ENCODE measurements around the gene NXNL1. TPM values are rescaled to one million over a fixed set of nuclear protein-coding genes. Genes with fewer than 3 reads are reported as not detected.

NXNL1 gene
- total and polyA plus RNA-seq, 2 experiments from 2014 or later, result not detected

DNA sequence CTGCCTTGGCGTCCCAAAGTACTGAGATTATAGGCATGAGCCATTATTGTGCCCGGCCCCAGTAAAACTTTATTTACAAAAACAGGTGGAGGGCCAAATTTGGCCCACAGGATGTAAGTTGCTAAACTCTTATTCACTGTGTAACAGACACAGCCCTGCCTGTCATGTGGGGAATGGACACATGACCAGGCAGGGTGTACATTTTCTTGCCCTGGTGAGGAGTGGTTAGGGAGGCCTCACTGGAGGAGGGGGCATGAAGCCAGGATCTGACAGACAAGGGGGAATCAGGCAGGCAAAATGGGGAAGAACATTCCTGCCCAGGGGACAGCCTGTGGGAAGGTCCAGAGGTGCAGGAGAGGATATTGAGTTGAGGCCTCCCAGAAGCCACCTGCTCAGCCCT, 43.3 kb upstream of the NXNL1 start (continued):
- TF ChIP-seq EZH2phosphoT487 (IDR thresholded peaks at IDR 0.05; ENCODE audit: unreplicated experiment) (no peak), ZNF331 (CRISPR knock-in tag; IDR thresholded peaks at IDR 0.05; ENCODE audit: low read depth) (no peak), POLR2AphosphoS5 (IDR thresholded peaks at IDR 0.05; ENCODE audit: low read depth) (no peak), STAT1 (IDR thresholded peaks at IDR 0.05; ENCODE audit: unreplicated experiment) (no peak), JUNB (IDR thresholded peaks at IDR 0.05; ENCODE audit: unreplicated experiment) (no peak)

GRCh38 chr19:17503240-17503639, 42.5 kb upstream of the NXNL1 start:
- no peak overlapping the region for H3K4me3 Mint-ChIP-seq
- Histone ChIP-seq H3K27me3 (ENCODE audit: insufficient read depth) (no peaks in the 10 kb centered on the region), H3K4me3 (no peak overlapping the region), H3K79me2 (replicated peaks; ENCODE audit: insufficient read depth) (no peaks in the 10 kb centered on the region), H2AFZ (no peak overlapping the region), H3K4me2 (no peak overlapping the region), H3K4me1 (ENCODE audit: insufficient read depth) (peaks cover 13% of the 10 kb centered on the region), H3K27ac (ENCODE audit: low read depth) (no peak overlapping the region), H3F3A (replicated peaks; ENCODE audit: low read depth) (0 out of 2 replicates have a peak, but pooled peaks cover under 1% of the 10 kb centered on the region), H3K36me3 (ENCODE audit: insufficient read depth) (no peaks in the 10 kb centered on the region), H4K20me1 (replicated peaks; ENCODE audit: insufficient read depth) (no peaks in the 10 kb centered on the region), H3K9me2 (ENCODE audit: insufficient read depth) (no peaks in the 10 kb centered on the region)
- H3K36me3 Mint-ChIP-seq (ENCODE audit: low read depth), result no peaks in the 10 kb centered on the region
- ATAC-seq (no peak), DNase-seq (ENCODE audit: low spot score) (no peak)
- peaks cover 9% of the 10 kb centered on the region for H3K27me3 Mint-ChIP-seq (ENCODE audit: insufficient read depth, low read depth, poor library complexity)
- H3K27ac Mint-ChIP-seq, result no peak overlapping the region
- H3K4me1 Mint-ChIP-seq, result peaks cover 14% of the 10 kb centered on the region
- TF ChIP-seq ZNF331 (CRISPR knock-in tag; IDR thresholded peaks at IDR 0.05; ENCODE audit: low read depth) (no peak), ETS1 (IDR thresholded peaks at IDR 0.05) (no peak), CTCF (conservative IDR thresholded peaks at IDR 0.05; ENCODE audit: low read depth in 2 of 2) (no peak), ZNF114 (CRISPR knock-in tag; IDR thresholded peaks at IDR 0.05) (no peak), JUNB (IDR thresholded peaks at IDR 0.05; ENCODE audit: unreplicated experiment) (no peak), EZH2phosphoT487 (IDR thresholded peaks at IDR 0.05; ENCODE audit: unreplicated experiment) (no peak), NANOG (IDR thresholded peaks at IDR 0.05; ENCODE audit: borderline replicate concordance) (no peak), EZH2 (IDR thresholded peaks at IDR 0.05; ENCODE audit: low read depth, unreplicated experiment) (no peak), CREB1 (CRISPR knock-in tag; IDR thresholded peaks at IDR 0.05; ENCODE audit: low read depth) (no peak), STAT1 (IDR thresholded peaks at IDR 0.05; ENCODE audit: unreplicated experiment) (no peak), REST (IDR thresholded peaks at IDR 0.05; ENCODE audit: unreplicated experiment) (no peak), POLR2AphosphoS5 (IDR thresholded peaks at IDR 0.05; ENCODE audit: low read depth) (no peak), ZNF462 (CRISPR knock-in tag; IDR thresholded peaks at IDR 0.05) (no peak)
- H3K9me3 Mint-ChIP-seq, result no peaks in the 10 kb centered on the region
